ENCODE results near the gene ADPRS. TPM values are rescaled to one million over a fixed set of nuclear protein-coding genes. Genes with fewer than 3 reads are reported as not detected.

The ADPRS gene
- total RNA-seq, 1 donor from 2014 or later, result 28.7 TPM

DNA sequence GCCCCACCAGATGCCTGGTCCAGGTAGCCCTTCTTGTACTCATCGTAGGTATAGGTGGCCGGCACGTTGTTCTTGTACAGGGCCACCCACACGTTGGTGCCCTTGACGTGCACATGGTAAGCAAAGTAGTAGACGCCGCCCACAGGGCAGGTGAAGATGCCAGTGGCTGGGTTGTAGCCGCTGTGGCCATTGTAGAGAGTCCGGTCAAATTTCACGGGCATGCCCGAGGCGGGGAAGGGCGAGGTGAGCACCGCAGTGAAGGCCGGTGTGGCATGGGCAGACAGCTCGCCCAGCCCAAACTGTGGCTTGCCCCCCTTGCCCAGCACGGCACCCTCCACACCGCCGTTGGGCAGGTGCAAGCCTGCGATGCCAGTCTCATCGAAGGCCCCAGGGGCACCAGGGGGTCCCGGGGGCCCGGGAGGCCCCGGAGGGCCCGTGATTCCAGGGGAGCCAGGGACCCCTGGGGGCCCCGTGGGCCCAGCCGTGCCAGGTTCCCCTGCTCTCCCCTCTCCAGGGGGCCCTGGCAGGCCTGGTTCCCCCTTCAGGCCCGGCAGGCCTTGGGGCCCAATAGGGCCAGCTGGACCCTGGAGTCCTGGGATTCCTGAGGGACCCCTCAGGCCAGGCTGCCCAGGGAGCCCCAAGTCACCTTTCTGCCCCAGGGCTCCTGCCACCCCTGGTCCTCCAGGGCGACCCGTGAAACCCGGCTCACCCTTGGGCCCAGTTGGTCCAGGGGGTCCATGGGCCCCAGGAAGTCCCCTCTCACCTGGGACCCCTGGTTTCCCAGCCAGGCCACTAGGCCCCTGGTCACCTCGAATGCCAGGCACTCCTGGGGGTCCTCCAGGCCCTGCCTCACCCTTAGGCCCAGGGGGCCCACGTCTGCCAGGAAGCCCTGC is 9.2 kb downstream of the ADPRS start:
- Histone ChIP-seq H3K27me3 (ENCODE audit: insufficient read depth, low read length) (no peaks in the 10 kb centered on the region), H3K9me3 (ENCODE audit: insufficient read depth, low read depth, low read length) (no peaks in the 10 kb centered on the region), H3K4me1 (ENCODE audit: insufficient read depth, low read length) (no peaks in the 10 kb centered on the region), H4K20me1 (ENCODE audit: insufficient read depth, low read length) (peaks cover 15% of the 10 kb centered on the region), H3K36me3 (ENCODE audit: insufficient read depth, low read length) (peaks cover 10% of the 10 kb centered on the region), H3K4me2 (ENCODE audit: low read length) (no peak overlapping the region), H3K79me2 (ENCODE audit: insufficient read depth, low read length) (peaks cover 9% of the 10 kb centered on the region), H3K27ac (ENCODE audit: low read depth, low read length) (no peak overlapping the region), H3K4me3 (ENCODE audit: insufficient read depth, low read depth, low read length) (no peak overlapping the region), H2AFZ (ENCODE audit: low read depth, low read length) (no peak overlapping the region), H3K9ac (ENCODE audit: low read length) (no peak overlapping the region)
- Mint-ChIP-seq H3K4me1 (ENCODE audit: low read depth, unreplicated experiment) (no peaks in the 10 kb centered on the region), H3K27me3 (ENCODE audit: low read depth, unreplicated experiment) (no peaks in the 10 kb centered on the region), H3K27ac (ENCODE audit: unreplicated experiment) (no peak overlapping the region), H3K36me3 (ENCODE audit: low read depth, unreplicated experiment) (peaks cover 15% of the 10 kb centered on the region), H3K4me3 (ENCODE audit: unreplicated experiment) (no peak overlapping the region), H3K9me3 (ENCODE audit: unreplicated experiment) (no peaks in the 10 kb centered on the region)
- no peak for FAIRE-seq
- TF ChIP-seq, protein P1, sequence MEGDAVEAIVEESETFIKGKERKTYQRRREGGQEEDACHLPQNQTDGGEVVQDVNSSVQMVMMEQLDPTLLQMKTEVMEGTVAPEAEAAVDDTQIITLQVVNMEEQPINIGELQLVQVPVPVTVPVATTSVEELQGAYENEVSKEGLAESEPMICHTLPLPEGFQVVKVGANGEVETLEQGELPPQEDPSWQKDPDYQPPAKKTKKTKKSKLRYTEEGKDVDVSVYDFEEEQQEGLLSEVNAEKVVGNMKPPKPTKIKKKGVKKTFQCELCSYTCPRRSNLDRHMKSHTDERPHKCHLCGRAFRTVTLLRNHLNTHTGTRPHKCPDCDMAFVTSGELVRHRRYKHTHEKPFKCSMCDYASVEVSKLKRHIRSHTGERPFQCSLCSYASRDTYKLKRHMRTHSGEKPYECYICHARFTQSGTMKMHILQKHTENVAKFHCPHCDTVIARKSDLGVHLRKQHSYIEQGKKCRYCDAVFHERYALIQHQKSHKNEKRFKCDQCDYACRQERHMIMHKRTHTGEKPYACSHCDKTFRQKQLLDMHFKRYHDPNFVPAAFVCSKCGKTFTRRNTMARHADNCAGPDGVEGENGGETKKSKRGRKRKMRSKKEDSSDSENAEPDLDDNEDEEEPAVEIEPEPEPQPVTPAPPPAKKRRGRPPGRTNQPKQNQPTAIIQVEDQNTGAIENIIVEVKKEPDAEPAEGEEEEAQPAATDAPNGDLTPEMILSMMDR (IDR thresholded peaks at IDR 0.05; ENCODE audit: insufficient read depth, low read depth, low read length), result no peak
- TF ChIP-seq EZH2 (IDR thresholded peaks at IDR 0.05; ENCODE audit: insufficient read depth, low read length), result no peak
- DNase-seq (ENCODE audit: low read depth), result no peak

DNA sequence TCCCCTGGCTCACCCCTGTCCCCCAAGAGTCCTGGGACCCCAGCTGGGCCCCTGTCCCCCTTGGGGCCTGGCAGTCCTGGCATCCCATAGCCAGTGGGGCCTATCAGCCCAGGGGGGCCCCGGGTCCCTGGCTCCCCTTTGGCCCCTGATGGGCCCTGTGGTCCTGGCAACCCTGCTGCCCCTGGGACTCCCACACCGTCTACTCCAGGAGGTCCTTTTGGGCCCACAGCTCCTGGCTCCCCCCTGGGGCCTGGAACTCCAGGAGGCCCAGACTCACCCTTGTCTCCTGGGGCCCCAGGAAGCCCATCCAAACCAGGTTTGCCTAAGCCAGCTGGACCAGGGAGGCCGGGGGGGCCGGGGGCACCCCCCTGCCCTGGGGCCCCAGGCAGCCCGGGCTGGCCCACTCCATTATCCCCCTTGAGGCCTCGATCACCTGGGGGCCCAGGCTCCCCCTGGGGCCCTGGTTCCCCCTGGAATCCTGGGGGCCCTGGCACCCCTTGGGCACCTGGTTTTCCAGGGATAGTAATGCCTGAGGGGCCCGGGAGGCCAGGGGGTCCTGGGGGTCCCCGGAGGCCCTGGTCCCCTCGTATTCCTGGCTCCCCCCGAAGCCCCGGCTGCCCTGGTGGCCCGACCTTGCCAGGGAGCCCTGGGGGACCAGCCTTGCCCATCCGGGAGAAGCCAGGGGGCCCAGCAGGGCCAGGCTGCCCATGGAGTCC is 10.1 kb downstream of the ADPRS start:
- Histone ChIP-seq H3K27me3 (ENCODE audit: insufficient read depth, low read length) (no peaks in the 10 kb centered on the region), H2AFZ (ENCODE audit: low read depth, low read length) (no peak overlapping the region), H3K27ac (ENCODE audit: low read depth, low read length) (no peak overlapping the region), H3K4me2 (ENCODE audit: low read length) (no peak overlapping the region), H3K4me3 (ENCODE audit: insufficient read depth, low read depth, low read length) (no peak overlapping the region), H3K4me1 (ENCODE audit: insufficient read depth, low read length) (no peaks in the 10 kb centered on the region), H3K36me3 (ENCODE audit: insufficient read depth, low read length) (peaks cover 3% of the 10 kb centered on the region), H4K20me1 (ENCODE audit: insufficient read depth, low read length) (peaks cover 7% of the 10 kb centered on the region), H3K9me3 (ENCODE audit: insufficient read depth, low read depth, low read length) (no peaks in the 10 kb centered on the region), H3K9ac (ENCODE audit: low read length) (no peak overlapping the region), H3K79me2 (ENCODE audit: insufficient read depth, low read length) (peaks cover under 1% of the 10 kb centered on the region)
- FAIRE-seq (no peak), DNase-seq (ENCODE audit: low read depth) (no peak)
- TF ChIP-seq EZH2 (IDR thresholded peaks at IDR 0.05; ENCODE audit: insufficient read depth, low read length), result no peak
- TF ChIP-seq, protein P1 (IDR thresholded peaks at IDR 0.05; ENCODE audit: insufficient read depth, low read depth, low read length), result no peak
- Mint-ChIP-seq H3K4me3 (ENCODE audit: unreplicated experiment) (no peak overlapping the region), H3K27me3 (ENCODE audit: low read depth, unreplicated experiment) (no peaks in the 10 kb centered on the region), H3K27ac (ENCODE audit: unreplicated experiment) (no peak overlapping the region), H3K36me3 (ENCODE audit: low read depth, unreplicated experiment) (peaks cover 9% of the 10 kb centered on the region), H3K9me3 (ENCODE audit: unreplicated experiment) (no peaks in the 10 kb centered on the region), H3K4me1 (ENCODE audit: low read depth, unreplicated experiment) (no peaks in the 10 kb centered on the region)

Measured in astrocyte (in vitro differentiated cells and primary cell).